ENCODE measurements around the gene DAW1.

DNA sequence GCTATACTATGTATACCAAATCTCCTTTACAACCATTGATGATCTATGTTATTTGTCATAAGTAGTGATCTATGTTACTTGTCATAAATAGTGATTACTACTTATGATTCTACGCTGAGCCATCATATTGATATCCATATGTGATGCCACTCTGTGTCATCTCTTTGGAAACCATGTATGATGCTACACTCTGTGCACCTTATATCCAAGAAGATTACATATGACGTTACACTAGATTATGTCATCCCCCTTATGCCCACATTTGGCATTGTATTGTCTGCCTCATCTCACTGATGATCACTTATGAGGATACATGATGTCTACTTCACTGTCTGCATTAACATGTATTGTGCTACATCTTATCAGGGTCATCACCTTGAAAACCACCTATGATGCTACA is 42.9 kb downstream of the DAW1 start:
- TF ChIP-seq, protein P1, sequence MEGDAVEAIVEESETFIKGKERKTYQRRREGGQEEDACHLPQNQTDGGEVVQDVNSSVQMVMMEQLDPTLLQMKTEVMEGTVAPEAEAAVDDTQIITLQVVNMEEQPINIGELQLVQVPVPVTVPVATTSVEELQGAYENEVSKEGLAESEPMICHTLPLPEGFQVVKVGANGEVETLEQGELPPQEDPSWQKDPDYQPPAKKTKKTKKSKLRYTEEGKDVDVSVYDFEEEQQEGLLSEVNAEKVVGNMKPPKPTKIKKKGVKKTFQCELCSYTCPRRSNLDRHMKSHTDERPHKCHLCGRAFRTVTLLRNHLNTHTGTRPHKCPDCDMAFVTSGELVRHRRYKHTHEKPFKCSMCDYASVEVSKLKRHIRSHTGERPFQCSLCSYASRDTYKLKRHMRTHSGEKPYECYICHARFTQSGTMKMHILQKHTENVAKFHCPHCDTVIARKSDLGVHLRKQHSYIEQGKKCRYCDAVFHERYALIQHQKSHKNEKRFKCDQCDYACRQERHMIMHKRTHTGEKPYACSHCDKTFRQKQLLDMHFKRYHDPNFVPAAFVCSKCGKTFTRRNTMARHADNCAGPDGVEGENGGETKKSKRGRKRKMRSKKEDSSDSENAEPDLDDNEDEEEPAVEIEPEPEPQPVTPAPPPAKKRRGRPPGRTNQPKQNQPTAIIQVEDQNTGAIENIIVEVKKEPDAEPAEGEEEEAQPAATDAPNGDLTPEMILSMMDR (IDR thresholded peaks at IDR 0.05) = no peak
- TF ChIP-seq POLR2A (IDR thresholded peaks at IDR 0.05) (no peak), POLR2AphosphoS5 (IDR thresholded peaks at IDR 0.05) (no peak)

Measured in stomach (tissue), 4 donors.